Activated T-cell treated with anti-CD3 and anti-CD28 coated beads for 1 hour (primary cell): ENCODE measurements around the gene PRKCB.

Source experiments
- DNase-seq: peaks from one replicate; pipeline ENCODE4 v3.0.0-alpha.2; 2020; ENCODE audit warnings: low read depth

PRKCB gene

GRCh38 chr16:23943604-23944003 is 107.8 kb downstream of the PRKCB start:
- no peak for DNase-seq

- DNase-seq: no peak
Measured at GRCh38 chr16:23944381-23944780, 108.6 kb downstream of the PRKCB start.

- no peak for DNase-seq
Measured at GRCh38 chr16:23945243-23945642, 109.5 kb downstream of the PRKCB start.

DNA sequence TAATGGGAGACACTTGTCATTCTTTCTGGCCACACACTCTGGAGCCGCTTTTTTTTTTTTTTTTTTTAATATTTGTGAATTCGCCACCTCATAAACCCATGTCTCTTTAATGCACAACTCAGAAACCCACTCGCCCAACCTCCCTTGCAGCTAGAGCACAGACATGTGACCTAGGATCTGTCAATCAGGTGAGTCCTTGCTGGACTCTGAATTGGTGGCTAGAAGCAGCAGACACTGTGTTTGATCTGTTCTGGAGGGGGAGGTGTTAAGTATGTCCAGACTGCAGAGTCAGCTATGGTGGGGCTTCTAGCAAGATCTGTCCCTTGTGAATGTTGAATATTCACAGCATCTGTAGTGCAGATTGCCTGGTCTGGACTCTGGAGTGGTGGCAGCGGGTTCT is 112.1 kb downstream of the PRKCB start:
- DNase-seq: no peak

DNA sequence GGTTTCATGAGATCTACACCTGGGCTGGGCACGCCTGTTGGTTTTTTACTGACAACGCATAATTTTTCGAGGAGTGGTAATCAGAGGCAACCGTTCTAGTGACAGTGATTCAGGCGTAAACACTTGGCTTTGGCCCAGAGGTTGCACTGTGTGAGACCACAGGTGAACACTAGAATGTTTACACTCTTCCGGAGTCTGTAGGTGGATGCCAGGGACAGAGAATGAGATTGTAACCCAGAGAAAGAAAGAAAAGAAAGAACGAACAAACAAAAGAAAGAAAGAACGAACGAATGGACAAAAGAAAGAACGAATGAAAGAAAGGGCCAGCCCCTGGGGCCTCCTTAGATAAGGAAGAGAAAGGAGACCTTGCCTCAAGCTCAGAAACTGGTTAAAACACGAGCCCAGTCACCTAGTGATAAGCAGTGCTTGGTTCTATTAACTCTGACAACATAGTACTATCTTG is 113.2 kb downstream of the PRKCB start:
- DNase-seq: peak; percentile 42

GRCh38 chr16:23949630-23950290 is 114.0 kb downstream of the PRKCB start:
- DNase-seq: peak; percentile 43

DNA sequence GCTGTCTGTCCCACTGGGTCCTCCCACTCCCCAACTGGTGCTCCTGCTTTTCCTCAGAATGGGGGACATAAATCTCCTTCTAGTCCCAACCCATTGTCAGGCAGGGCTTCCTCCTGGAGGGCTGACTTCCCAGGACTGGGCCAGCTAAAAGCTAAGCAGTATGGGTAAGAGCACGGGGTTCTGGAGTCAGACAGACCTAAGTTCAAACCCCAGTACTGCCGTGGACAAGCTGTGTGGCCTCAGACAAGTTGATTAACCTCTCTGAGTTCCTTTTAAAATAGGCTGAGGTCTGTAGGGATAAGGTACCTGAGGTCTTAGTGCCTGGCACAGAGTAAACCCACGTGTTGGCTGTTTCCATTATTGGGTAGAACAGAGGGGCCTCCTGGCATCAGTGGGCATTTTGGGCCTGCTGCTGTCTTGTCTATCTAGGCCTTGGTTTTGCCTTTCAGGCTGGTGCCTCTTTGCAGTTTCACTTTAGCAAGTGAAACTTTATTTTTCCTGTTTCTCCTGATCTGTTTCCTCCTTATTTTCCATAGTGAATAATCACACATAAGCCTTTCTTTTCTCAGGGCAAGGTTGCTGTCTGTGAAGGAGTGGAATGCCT is 114.6 kb downstream of the PRKCB start:
- DNase-seq: no peak

DNA sequence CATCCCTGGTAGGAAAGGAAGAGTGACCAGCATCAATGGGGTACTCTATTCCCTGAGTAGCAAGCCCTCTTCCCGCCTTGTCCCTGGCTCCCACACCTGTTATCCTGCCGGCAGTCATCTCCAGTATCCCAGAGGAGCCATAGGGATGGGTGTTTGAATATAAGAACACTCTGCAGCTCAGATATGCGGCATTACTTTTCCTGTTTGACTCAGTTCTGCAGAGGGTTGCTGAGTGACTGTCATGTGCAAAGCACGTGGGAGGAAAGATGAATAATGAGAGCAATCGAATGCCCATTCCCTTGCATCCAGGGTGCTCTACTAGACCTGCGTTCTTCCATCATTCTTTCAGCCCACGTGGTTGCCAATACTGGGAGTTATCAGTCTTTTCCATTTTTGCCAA is 115.1 kb downstream of the PRKCB start:
- no peak for DNase-seq

DNA sequence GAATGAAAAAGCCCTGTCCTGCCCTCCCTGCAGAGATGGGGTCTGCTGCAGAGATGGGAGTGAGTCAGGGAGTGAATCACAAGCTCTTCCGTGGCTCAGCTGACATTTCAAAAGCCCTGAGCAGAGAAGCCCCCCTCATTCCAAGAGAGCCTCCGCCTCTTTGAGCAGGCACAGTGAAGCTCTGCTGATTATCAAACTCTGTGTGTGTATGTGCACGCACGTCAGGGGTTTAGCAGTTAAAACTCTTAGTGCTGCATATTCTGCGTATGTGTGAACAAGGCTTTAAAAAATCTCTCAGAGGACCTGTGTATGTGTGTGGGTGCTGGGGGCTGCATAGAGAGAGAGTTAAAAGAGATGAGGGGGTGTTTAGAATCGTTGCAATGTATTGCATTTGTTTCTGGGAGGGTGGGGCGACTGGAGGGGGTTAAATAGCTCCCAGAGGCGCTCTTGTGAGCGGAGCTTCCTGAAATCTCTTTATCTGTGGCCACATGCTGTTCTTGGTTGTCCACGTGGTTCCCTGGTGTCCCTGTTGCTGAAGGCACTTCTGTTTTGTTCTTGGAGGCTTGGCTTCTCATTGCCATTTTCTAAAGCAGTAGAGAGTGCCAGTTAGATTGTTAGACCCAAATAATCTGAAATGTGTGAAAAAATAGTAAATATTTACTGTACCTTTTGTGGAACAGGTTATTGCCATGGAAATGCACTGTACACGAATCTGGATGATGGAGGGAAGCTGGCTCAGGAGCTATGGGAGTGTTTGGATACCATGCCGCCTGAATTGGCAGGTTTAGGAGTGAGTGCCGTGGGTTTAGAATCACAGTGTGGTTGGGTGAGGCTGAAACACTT is 116.6 kb downstream of the PRKCB start:
- no peak for DNase-seq

DNA sequence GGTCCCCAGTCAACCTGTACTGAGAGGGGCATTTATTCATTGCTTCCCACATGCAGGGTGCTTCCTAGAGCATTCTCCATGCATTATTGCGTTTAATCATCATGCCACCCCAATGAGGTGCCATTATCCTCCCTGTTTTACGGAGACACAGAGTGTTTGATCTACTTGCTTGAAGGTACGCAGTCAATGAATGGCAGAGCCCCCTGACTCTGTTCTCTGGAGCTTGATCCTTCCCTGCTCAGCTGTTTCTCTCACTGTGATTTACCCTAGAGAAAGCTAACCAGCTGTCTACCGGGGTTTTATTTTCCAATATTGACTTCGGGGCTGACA is 117.2 kb downstream of the PRKCB start:
- DNase-seq: no peak

DNA sequence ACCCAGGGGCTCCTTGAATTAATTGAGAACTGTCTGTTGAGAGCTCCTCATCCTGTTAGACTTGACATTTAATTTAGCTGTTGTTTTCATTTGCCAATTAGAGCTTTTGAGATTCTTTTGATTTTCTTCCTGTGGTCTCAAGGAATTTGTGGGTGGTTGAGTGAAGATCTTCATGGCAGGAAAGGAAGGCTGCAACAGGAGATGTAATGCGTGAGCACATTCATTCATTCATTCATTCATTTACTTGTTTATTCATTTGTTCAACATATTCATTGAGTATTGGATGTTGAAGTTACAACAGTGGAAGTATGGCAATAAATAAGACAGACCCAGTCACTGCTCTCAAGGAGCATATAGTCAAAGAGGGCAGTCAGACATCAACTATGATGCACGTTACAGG is 117.7 kb downstream of the PRKCB start:
- DNase-seq: no peak

- DNase-seq: no peak
Measured at GRCh38 chr16:23955088-23955487, 119.3 kb downstream of the PRKCB start.

- no peak for DNase-seq
Measured at GRCh38 chr16:23957287-23957686, 121.5 kb downstream of the PRKCB start.

- DNase-seq: no peak
Measured at GRCh38 chr16:23959072-23959751, 123.4 kb downstream of the PRKCB start.

GRCh38 chr16:23959752-23960072 is 123.9 kb downstream of the PRKCB start:
- DNase-seq: no peak

DNA sequence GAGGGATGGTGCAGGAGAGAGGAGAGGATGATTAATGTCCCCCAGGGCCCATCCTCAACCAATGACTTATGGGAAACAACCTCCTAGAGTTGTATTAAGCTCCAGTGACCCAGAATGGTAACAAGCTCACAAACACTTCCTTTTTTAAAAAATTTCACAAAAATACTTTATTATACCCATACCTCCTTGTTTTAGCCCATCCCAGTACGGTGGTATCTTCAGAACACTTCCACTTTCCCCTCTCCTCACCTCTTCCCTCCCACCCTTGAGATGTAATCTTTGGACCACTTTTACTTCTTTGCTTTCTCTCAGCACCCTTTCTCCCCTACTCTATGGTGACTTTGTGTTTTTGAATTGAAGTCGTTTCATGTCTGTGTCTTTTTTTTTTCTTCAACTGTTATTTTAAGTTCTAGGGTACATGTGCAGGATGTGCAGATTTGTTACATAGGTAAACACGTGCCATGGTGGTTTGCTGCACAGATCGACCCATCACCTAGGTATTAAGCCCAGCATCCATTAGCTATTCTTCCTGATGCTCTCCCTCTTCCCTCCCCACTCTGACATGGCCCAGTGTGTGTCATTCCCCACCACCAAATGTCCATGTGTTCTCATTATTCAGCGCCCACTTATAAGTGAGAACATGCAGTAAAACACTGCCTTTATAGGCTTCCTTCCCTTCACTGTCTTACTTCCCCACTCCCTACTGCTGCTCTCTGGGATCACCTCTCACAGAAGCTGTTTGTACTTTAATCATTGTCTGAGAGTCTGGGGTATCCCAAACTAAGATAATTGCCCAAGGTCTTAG is 124.5 kb downstream of the PRKCB start:
- DNase-seq: no peak

DNA sequence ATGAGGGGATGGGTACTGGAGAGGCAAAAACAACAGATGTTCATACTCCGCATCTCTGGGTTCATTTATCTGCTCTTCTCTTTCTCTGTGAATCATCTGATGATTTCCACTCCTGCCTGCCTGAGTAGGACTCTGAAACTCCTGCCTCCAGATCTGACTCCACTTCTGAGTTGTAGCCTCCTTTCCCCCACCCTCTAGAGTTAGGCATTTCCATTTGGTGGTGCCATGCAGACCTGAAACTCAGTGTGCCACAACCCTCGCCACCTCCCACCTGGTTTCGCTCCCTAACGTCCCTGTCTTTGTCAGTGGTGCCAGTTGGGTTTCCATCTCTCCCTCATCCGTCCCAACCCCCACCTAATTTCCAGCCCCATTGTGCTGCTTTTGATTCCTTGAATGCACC is 126.2 kb downstream of the PRKCB start:
- no peak for DNase-seq

DNA sequence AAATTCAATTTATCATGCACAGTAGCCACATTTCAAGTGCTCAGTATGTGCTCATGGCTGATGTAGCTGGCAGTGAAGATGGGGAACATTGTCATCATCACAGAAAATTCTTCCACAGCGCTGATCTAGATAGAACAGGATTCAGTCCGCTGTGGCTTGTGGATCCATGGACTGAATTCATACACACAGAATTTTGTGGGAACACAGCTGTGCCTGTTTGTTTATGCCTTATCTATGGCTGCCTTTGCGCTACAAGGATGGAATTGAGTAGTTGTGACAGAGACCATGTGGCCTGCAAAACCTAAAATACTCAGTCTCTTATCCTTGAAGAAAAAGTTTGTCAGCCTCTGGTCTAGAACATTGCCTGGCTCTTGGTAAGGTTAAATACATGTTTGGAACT is 128.4 kb downstream of the PRKCB start:
- DNase-seq: no peak

- no peak for DNase-seq
Measured at GRCh38 chr16:23965137-23965733, 129.5 kb downstream of the PRKCB start.

DNA sequence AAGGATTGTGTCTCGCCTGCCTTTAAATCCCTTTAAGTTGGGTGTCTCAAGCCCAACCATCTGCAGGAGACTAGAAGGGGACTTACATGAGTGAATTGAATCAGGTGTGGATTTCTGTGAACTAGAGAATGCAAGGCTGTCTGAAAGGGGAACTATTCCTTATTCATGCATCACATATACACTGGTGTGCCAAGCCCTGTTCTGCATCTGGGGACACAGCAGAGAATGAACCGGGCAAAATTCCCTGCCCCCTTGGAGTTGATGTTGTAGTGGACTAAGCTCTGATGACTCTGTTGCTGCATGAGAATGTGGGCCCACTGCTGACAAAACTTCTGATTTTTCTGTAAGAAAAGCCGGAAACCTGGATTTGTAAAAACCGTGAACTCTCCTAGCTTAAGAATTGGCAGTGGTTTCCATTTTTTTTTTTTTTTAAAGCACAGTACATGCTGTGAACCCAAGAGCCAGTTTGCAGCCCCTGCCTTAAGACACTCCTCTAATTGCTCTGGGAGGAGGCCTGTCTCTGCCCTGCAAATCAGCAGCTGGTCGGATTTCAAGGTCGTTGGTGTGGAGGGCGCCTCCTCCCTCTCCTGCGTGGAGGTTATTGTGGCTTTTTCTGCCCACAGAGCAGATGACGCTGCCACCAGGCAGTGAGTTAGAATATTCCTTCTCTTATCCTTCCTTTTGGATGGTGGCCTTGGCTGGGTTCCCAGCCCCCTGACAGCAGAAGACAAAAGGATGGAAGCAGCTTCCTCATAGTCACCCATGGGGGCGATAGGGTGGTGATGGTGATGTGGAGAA is 131.0 kb downstream of the PRKCB start:
- DNase-seq: no peak

DNA sequence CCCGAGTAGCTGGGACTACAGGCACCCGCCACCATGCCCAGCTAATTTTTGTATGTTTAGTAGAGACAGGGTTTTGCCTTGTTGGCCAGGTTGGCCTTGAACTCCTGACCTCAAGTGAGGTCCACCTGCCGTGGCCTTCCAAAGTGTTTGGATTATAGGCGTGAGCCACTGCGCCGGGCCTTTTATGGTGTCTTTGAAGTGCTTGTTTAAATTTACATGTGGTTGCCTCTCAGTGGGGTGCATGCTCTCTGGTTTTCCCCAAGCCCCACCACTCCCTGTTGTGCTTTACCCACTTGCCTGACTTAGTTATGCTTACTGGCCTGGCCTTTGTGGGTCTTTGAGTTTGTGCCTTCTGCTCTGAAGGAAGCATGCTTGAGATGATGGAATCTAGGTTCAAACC is 132.0 kb downstream of the PRKCB start:
- no peak for DNase-seq
